Spleen (tissue), 7 donors: ENCODE data around the gene CYTIP.
A peak's percentile ranks its signal among the peaks of the same experiment; 100 is the strongest.

Experiments
- CTCF ChIP-seq, 11 experiments: fragments of 200-600 bp in 7 of 11; fragments of 450-650 bp in 4 of 11; sonication (generic) in 4 of 11; IDR thresholded peaks in 8 of 11; conservative IDR thresholded peaks in 3 of 11; 1 replicate in 7 of 11; 2 replicates in 4 of 11; pipeline versions ENCODE4 v1.4.0 to v1.8.0; 2016 to 2021; ENCODE audit warnings: antibody characterized with exemption in 11 of 11, inconsistent platforms in 4 of 11, mild to moderate bottlenecking in 1 of 11
- POLR2A ChIP-seq, 3 donors: fragments of 450-650 bp; IDR thresholded peaks; one replicate each; pipeline ENCODE4 v1.5.1; 2017; ENCODE audit warnings: antibody characterized with exemption in 3 of 3, mild to moderate bottlenecking in 1 of 3
- POLR2AphosphoS5 ChIP-seq, 3 donors: sonication (generic); formaldehyde crosslinking; IDR thresholded peaks; one replicate each; pipeline ENCODE4 v1.5.1; 2017; ENCODE audit warnings: antibody characterized with exemption in 3 of 3
- donor health status: DM: no; HTN: no; CAD: no; lungs with moderate emphysema.
- donor health status: DM: no; HTN: no; CAD: no.
- donor health status: DM: no; HTN: no; CAD: no.

GRCh38 chr2:157420771-157421323 is 23.0 kb downstream of the CYTIP start:
- peak in 1 of 11 experiments; percentile 13 for TF ChIP-seq CTCF (IDR thresholded peaks at IDR 0.05 in 8 of 11, conservative IDR thresholded peaks at IDR 0.05 in 3 of 11)
- TF ChIP-seq POLR2A (IDR thresholded peaks at IDR 0.05), result no peak
- peak in 2 of 3 donors; percentile 16 to 68 for TF ChIP-seq POLR2AphosphoS5 (IDR thresholded peaks at IDR 0.05)
